ENCODE results near the gene ALKBH3.
A peak's percentile ranks its signal among the peaks of the same experiment; 100 is the strongest.

The ALKBH3 gene

DNA sequence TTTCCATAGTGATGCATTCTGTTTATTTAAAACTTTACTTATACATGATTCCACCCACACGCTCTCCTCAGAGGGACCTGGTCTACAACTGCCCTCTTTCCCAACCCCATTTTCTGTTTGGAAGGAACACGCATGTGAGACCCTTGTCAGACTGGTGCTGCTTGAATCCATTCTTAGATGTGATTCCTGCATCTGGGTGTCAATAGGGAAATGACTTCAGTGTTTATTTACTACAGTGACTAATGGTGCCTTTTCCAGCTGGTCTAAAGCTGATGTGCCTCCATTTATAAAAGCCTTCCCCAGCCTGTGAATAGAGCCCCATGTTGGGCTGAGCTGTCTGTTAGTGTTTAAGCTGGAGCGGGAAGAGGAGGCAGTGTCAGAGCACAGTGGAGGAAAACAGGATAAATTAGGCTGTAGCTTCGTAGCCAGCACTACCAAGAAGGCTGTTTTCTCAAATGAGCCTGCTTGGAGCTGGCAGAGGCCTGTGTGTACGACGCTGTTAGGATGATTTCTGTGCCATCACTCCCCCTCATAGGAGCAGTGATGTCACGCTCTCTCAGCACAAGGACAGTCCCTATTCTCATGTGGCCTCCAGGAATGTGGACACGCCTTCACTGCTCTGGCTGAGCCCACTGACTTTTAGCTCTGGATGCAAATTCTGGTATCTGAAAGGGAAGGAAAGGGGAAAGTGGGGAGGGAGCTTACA lies 42.9 kb downstream of the ALKBH3 start:
- DNase-seq = no peak

DNA sequence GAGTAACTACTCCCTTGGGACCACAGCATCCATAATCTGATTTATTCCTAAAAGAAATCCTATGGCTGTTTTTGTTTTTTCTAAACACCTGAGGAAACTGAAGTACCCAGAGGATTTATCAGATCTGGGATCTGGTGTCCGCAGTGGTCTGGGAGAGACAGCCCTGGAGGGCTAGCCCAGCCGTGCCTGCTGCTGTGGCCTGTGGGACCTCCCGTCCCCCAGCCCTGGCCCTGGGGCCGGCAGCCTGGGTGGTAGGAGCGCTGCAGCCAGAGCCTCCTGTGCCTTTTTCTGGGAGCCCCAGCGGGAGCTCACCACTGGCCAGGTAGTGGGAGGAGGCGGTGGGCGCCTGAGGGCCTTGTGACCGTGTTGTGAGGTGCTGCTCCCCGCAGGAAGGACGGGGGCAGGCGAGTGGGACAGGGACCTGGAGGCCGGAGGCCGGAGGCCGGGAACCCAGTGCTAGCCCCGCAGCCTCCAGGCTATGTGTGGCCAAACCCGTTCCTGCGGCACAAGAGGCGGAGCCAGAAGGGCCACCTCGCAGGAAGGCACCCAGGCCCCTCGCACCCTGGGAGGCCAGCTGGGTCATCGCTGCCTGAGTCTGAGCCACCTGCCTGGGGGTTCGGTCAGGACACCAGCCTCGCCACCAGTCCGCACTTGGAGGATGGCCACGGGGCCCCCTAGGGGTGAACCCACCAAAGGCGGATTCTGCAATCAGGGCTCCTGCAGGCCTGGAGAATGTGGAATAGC lies 43.7 kb downstream of the ALKBH3 start:
- no peak for DNase-seq

DNA sequence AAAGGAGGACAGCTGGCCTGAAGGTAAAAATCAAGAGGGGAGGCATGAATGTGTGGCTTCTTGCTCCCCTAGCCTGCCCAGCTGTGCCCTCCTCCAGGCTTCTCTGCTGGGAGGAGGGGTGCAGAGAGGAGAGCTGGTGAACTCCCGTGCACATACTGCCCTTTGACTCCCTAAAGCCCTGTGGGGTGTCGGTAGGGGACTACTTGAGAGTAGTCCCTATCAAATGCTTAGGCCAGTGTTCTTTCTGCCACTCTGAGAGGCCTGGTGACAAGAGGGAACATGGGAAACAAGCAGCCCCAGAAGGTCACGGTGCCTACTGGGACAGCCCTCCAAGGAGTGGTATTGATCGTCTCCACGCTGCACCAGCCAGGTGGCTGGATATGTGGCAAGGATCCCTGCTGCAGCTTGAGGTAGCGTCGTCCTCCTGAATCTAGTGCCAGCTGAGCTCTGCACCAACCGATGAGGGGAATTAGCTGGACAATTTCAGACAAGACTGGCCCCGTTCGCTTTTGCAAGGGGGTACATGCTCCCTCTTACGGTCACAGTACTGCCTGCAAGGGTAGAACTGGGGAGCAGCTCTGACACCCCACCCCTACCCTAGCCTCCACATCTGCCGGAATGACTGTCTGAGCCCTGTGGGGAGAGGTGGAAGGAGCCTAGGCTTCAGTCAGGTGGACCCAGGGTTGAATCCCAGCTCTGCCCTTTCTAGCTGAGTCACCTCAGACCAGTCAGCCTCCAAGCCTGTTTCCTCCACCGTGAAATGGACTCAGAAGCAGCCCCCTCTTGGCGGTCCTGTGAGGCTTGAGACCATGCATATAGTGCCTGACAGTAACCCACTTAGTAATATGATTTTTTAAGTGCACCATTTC lies 44.7 kb downstream of the ALKBH3 start:
- peak; percentile 27 to 42 for DNase-seq

DNA sequence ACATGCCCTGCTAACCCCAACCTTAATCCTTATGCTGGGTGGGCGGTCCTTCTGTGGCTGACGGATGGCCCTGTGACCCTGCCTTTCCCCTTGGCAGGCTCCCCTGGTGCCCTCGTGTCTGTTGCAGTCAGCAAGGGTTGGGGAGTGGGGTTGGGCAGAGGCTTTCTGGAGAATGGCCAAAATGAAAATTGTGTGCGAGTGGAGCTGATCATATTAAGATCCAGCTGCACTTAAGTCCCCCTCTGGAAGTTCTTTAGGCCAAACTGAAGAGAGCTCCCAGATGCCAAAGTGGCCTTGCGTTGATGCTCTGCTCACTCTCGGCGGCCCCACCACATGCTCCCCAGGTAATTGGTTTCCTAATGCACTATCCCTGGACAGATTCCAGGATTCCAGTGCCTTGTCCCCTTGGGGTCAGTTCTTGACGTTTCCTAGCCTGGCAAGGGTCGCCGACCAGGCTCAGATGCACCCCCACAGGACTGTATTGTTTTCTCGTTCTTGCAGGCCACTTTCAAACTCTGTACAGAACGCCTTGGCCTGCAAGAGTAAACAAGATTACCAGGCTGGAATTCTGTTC lies 45.4 kb downstream of the ALKBH3 start:
- DNase-seq = peak; percentile 89 to 95

DNA sequence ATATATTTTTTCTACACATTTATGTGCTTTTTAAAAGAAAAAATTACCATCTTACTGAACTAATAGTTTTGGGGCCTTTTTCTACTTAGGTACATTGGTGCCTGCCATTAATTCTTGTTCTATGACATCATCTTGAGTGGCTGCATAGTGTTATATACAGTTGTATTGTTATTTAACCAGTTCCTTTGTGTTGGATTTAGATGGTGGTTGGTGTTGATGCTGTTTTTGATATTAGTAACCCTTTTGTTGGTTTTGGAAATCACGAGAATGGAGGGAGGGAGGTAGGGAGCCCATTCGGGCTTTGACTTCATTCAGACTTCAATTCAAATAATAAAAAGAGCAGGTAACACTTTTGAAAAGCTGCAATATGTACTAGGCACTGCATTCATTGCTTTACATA lies 46.4 kb downstream of the ALKBH3 start:
- DNase-seq = no peak

DNA sequence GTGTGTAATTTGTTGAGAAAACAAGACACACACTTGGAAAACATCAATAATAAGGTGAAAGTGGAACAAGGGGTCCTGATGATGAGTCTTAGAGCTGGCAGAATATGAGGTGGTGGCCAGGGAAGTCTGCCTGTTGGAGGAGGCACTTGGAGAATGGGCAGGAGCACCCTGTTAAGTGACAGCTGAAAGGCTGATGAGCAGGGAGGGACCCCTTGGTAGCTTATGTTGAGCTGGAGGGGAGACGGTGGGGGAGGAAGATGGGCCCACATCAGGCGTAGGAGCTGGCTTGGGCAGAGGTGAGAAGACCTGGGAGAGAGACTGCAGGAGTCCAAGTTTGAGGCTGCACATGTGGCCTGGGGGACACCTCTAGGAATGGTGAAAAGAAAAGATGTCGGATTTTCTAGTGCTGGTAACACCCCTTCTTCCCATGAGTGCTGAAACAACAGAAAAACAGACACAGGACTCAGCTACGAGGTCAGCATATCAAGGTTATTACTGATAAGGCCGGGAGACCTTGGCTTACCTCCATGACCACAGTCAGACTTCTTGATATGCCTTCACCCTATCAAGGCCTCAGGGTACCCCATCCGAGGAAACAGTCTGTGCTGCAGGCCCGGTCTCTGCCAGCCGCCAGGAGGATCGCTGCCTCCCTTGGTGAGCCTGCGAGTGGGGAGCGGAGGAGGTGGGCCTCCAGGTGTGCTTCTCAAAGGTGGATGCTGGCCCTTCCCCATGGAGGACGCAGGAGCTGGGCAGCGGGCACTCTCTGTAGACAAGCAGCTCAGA lies 47.5 kb downstream of the ALKBH3 start:
- DNase-seq = no peak

DNA sequence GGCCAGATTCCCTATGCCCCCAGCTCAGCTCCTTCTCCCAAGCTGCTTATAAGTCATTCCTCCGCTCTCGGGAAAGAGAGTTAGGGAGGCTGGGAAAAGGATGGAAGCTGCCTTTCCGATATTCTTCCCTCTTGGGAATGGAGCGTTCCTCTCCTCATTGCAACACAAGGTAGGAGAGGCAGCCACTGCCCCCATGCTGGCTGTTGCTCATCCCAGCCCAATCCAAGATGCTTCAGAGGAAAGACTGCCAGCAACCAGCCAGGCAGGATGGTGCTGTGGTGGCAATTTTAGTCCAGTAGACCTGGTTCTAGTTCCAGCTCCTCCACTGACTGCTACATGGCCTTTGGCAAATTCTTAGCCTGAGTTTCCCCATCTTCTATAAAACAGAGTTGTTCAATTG lies 48.1 kb downstream of the ALKBH3 start:
- no peak for DNase-seq

DNA sequence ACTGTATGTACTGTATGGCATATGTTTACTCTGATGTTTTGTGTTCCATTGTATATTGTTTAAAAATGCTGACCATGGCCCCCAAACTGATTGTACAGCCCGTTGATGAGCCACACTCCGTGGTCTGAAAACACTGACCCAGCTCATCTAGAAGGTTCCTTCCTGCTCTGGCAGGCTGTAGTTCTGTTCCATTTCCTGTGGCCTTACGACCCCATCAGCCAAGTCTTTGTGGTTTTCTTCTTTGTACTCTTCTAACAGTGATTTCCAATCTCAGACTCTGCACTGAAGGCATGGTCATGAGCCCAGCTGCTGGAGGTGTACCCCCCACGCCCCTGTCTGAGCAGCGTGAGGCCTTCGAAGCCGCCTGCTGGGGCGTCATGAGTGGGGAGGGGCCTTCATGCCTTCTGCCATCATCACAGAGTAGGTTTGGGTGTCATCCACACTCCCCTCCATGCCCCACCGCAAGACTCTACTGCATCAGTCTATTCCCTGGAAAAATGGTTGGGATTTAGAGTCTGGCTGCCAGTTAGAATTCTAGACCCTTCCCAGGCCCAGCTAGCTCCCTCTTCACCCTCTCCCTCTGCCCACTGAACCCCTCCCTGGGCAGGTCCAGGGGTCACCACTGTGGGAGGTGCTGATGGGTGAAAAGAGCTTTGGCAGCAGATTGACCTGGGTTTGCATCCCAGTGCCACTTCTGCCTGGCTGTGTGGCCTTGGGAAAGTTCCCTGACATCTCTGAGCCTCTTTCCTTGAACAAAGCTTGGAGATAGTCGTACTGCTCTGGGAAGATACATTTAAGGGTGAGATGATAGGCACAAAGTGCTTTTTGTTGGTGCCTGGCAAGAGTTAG lies 50.5 kb downstream of the ALKBH3 start:
- no peak for DNase-seq

DNA sequence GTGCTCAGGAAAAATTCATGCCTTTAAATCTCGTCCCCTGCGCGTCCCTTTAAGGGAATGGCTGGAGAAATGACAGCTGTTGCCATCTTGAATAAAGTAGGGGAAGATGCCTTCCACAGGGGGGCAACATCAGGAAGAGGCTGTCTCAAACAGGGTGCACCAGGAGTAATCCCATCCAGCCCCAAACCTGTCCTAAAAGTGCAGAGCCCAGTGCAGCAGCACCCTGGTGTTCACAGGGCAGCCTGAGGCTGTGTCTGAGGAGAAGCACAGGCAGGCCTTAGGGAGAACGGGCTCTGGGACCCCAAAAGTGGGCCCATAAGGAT lies 51.0 kb downstream of the ALKBH3 start:
- DNase-seq = no peak

DNA sequence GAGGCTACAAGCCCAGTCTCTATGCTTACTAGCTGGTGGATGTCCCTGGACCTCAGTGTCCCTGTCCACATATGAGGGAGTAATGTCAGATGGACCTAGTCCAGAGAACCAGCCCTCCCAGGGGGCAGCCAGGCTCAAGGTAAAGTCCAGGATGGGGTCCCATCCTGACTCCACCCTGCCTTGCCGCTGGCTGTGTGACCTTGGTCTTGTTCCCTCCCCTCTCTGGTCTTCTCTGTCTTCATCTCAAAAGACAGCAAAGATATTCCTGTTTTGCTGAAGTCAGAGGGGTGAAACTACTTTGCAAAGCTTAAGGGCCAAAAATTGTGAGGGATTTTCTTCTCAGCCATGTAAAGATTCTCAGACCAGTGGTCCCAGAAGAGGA lies 52.6 kb downstream of the ALKBH3 start:
- no peak for DNase-seq

DNA sequence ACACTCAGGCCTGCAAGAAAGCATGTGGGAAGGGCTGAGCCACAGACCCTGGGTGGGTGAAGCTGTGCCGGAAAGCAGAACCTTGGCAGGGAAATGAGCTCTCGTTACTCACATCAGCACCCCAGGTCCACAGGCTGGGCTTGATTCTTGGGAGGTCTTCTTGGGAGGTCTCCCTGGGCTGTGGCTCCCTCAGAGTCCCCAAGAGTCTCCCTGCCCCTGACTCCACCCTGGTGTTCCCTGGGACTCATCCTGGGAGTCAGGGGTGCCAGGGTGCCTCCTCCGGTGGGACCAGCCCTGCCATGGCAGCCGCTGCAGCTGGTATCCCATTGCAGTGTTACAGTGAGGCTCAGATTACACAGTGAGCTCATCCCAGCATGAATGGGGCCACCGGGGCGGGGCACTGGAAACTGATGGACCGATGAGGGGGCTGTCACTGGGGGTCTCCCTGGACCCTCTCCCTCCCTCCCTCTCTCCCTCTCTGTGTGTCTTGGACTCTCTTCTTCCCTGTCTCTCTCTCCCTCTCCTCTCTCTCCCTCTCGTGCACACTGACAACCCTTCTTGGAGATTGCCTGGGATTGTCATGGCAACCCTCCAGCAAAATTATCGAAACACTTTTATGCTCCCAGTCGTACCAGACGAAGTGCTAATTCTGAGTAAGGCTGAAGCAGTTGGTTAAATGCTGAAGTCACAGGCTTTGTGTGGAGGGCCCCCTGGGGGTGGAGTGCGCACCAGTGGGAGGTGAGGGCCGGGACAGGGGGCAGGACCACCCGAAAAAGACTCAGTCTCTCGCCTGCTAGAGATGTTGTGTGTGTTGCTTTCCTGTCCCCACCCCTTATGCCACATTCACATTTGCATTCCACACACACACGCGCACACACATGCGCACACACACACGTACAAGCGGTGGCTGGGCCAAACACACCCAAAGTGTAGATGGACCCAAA lies 53.2 kb downstream of the ALKBH3 start:
- peak; percentile 26 to 44 for DNase-seq

DNA sequence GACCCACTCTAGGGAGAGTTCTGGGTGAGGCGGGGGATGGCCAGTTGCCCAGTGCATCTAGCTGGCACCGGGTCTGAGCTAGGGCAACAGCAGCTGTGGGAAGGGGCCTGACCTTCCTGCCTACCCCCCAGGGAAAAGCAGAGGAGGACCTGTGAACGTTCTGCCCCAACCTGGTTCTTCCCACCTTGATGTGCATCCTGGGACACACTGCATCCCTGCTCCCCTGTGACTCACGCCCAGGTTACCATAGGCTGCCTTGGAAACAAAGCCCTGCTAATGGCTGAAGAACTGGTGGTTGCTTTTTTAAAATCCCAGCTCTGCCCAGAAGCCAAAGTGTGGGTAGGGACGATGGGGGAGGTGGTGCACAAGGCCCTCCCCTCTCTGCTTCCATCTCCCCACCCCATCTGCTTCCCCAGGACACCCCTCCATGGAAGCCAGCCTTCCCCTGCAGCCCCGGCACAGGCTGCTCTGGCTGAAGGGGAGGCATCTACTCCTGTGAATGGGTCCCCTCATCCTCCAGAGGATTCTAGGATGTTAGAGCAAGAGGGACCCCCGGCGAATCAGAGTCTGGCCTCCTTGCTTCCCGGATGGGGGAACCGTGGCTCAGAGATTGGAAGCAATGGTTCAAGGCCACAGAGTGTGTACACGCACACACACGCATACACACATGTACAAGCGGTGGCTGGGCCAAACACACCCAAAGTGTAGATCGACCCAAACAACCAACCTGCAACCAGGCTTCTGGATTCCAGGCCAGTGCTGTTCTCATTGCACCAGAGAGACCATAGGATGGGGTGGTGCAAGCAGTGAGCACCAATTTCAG lies 54.2 kb downstream of the ALKBH3 start:
- no peak for DNase-seq

DNA sequence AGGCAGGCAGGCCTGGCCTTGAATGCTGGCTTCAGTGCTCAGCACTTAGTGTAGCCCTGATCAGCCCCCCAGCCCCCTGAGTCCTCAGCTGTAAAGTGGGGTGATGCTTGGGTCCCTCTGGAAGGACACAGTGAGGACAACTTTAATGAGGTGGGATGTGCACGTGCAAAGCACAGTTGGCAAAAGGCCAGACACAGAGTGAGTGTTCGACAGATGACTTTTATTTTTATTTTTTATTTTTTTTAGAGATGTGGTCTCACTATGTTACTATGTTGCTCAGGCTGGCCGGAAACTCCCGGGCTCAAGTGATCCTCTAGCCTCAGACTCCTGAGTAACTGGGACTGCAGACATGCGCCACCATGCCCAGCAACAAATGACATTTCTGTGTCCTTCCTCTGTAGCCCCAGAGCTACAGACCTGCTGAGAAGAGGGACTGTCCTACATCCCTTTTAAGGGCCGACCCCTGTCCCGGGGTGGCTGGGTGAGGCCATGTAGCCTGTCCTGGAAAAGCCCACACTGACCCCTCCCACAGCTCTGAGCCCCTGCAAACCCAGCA lies 54.9 kb downstream of the ALKBH3 start:
- no peak for DNase-seq

DNA sequence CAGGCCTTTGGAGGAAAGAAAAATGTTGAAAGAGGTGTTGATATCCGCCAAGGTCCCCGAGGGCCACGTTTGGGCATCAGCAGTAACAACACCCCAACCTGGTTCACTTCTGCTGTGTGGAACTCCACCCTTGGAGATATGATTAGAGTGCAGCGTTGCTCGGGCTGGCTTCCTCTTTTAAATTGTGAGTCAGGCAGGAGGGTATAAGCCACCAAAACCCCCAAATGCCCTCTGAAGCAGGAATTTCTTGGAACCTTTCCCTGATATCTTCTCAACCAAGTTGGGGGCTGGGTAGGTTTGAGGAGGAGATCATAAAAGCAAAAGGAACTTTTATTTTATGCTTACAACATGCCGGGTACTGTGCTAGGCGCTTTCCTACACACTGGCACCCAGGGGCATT lies 55.4 kb downstream of the ALKBH3 start:
- no peak for DNase-seq

DNA sequence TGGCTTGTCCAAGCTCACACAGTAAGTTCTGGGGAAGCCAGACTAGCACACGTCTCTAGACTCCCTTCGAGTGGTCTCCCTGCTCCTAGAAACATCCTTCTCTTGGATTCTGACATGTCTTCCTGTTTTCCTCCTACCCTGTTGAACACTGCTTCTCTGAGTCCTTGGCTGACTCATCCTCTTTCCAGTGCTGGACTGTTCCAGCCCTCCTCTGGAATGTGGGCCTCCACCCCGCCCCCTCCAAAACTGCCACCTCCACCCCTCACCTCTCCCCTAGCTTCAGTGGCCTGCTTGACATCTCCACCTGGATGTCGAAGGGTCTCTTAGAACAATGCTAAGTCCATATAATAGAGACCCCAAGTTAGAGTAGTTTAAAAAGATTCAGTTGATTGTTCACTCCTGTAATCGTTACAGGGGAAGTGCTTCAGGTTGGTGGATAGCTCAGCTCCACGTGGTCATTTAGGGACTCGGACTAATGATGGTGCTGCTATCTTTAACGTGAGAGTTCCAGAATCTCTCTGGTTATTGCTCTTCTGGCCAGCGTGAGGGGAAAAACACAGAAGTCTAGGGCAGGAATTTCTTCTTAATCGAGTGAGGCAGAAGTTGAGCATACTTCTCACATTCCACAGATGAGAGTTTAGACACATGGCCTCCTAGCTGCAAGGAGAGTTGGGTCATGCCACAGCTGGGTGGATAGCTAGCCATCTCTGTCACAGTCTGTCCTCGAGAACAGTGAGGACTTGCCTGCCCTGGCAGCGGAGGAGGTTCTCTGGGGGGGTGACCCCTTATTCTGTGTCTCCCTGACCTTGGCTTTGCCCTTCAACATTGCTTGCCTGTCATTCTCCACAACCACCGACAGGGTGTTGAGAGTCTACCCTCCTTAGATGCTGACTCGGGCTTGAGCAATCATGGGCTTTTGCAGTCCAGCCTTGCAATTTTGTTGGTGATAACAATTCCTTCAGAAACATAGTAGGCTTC lies 57.1 kb downstream of the ALKBH3 start:
- no peak for DNase-seq

DNA sequence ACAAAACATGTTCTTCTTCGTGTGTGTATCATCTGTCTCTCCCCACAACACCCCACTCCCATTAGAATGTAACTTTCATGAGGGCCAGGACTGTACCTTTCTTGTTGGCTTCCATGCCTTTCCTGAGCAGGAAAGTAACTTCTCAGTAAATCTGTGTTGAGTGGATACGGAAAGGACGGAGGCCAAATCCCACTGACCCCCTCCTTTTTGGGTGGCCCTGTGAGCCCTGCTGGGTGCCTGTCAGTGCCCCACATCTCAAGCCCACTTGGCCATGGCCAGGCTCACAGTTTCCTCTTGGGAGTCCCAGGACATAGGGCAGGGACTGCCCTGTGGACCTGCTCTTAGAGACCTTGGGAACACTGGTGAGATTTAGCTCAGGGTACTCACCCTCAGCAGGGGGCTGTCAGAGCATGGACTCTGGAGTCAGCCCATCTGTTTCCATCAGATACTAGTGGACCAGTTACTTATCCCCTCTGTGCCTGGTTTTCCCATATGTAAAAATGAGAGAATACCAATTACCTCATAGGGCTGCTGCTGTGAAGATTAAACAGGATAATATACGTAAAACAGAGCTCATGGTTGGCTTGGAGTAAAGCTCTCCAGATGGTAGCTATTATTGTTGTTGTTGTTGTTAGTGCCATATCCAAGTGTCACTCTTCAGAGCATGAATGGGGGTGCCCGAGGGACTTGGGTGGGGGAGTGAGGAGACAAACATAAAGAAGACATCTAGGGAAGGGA lies 60.8 kb downstream of the ALKBH3 start:
- DNase-seq = peak; percentile 59 to 83
